ENCODE results near the gene SERPIND1.

DNA sequence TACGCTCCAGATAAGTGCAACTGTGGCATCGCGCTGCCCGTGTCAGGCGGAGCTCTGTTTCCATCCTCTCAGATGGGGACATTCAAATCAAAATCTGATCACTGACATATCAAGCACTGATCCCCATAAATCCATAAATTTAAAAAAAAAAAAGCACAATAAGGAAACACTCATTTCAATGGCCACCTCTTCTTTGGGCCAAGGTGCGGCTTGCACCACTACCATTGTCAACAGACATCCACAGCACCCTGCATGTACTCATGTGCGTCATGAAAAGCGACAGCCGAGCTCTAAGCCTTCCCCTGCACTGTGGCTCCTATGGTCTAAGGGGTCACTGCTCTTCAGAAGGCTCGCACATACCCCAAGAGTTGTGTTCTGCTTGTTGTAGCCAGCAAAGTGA lies 26.7 kb upstream of the SERPIND1 start:
- TF ChIP-seq, protein P1, sequence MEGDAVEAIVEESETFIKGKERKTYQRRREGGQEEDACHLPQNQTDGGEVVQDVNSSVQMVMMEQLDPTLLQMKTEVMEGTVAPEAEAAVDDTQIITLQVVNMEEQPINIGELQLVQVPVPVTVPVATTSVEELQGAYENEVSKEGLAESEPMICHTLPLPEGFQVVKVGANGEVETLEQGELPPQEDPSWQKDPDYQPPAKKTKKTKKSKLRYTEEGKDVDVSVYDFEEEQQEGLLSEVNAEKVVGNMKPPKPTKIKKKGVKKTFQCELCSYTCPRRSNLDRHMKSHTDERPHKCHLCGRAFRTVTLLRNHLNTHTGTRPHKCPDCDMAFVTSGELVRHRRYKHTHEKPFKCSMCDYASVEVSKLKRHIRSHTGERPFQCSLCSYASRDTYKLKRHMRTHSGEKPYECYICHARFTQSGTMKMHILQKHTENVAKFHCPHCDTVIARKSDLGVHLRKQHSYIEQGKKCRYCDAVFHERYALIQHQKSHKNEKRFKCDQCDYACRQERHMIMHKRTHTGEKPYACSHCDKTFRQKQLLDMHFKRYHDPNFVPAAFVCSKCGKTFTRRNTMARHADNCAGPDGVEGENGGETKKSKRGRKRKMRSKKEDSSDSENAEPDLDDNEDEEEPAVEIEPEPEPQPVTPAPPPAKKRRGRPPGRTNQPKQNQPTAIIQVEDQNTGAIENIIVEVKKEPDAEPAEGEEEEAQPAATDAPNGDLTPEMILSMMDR (IDR thresholded peaks at IDR 0.05; ENCODE audit: low read depth, low read length), result no peak
- TF ChIP-seq POLR2A (IDR thresholded peaks at IDR 0.05; ENCODE audit: extremely low read depth, insufficient read length), result no peak

Data from NB4 (cell line).